HG03342 (cell line): ENCODE data around the gene ZFP30.
"Not testable (repeated sequence)": the region's sequence is repeated elsewhere in the genome, so short reads cannot be mapped to it uniquely, and the experiment has no call there.

Experiments
- ATAC-seq: cut with Tn5 transposase; IDR thresholded peaks from one replicate; pipeline ENCODE4 v1.9.1; 2021; ENCODE audit warnings: mild to moderate bottlenecking, moderate library complexity; ENCODE audit not compliant: unreplicated experiment

The ZFP30 gene

GRCh38 chr19:37655301-37655688 lies at the start of gene ZFP30:
ZFP30 (minus strand) TSS chr19:37655465; CDS start chr19:37647822, 7,643 bp downstream.
- ATAC-seq = peak; percentile 46

DNA sequence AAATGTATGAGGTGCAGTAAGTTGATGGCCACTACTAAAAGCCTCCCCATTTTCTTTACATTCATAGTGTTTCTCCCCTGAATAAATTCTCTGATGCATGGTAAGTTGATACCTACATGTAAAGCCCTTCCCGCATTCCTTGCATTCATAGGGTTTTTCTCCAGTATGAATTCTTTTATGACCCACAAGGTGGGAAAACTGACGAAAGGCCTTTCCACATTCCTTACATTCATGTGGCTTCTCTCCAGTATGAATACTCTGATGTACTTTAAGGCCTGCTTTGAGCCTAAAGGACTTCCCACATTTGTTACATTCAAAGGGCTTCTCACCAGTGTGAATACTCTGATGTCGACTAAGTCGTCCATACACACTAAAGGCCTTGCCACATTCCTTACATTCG lies 43.8 kb upstream of the ZFP30 start:
- no peak for ATAC-seq

GRCh38 chr19:37698216-37698615 lies 43.0 kb upstream of the ZFP30 start:
- no peak for ATAC-seq

DNA sequence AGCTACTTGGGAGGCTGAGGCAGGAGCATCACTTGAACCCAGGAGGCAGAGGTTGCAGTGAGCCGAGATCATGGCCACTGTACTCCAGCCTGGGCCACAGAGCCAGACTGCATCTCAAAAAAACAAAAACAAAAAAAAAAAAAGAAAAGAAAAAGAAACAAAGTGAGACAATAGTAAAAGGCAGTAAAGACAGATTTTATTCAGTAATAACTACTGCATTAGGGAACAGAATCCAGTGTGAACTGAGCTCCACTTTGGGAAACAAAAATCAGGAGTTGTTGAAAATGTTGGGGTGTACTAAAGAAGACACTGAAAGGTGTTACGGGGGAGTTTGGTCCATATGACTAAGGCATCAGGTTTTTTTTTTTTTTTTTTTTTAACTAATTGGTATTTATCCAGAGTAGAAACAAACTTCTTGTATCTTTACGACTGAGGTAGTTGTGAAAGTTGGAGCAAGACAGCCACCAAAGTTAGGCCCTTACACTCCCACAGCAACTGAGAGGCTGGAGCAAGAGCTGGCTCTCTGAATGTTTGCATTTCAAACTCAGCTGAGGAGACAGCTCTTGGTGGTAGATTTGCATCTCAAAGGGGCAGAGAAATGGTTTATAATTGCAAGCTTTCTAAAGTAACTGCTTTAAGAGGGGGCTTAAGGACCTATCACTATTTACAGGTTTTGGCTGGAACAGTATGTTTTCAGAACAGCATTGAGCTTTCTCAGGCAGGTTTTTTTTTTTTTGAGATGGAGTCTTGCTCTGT lies 40.1 kb upstream of the ZFP30 start:
- no peak for ATAC-seq

- ATAC-seq = no peak
Observed at GRCh38 chr19:37692956-37693620, 37.8 kb upstream of the ZFP30 start.

- no peak for ATAC-seq
Observed at GRCh38 chr19:37691881-37692504, 36.7 kb upstream of the ZFP30 start.

GRCh38 chr19:37683520-37683919 lies 28.3 kb upstream of the ZFP30 start:
- no peak for ATAC-seq

DNA sequence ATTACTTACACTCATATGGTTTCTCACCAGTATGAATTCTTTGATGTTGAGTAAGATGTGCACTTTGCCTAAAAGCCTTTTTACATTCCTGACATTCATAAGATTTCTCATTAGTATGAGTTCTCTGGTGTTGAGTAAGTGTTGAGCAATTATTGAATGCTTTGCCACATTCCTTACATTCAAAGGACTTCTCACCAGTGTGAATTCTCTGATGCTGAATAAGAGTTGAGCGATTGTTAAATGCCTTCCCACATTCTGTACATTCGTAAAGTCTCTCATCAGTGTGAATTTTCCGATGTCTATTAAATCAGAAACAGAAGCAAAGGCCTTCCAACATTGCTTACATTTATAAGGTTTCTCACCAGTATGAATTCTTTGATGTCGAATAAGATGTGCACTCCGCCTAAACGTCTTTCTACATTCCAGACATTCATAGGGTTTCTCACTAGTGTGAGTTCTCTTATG lies 14.2 kb upstream of the ZFP30 start:
- no peak for ATAC-seq

DNA sequence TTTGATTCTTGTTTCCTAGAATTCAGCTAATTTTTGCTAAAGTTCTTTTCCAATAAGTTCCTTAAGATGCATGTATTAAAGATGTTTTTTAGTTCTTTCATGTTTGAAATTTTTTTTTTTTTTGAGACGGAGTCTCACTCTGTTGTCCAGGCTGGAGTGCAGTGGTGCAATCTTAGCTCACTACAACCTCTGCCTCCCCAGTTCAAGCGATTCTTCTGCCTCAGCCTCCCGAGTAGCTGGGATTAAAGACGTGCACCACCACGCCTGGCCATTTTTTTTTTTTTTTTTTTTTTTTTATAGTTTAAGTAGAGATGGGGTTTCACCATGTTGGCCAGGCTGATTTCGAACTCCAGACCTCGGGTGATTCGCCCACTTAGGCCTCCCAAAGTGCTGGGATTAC lies 1.9 kb upstream of the ZFP30 start:
- not testable (repeated sequence) for ATAC-seq

DNA sequence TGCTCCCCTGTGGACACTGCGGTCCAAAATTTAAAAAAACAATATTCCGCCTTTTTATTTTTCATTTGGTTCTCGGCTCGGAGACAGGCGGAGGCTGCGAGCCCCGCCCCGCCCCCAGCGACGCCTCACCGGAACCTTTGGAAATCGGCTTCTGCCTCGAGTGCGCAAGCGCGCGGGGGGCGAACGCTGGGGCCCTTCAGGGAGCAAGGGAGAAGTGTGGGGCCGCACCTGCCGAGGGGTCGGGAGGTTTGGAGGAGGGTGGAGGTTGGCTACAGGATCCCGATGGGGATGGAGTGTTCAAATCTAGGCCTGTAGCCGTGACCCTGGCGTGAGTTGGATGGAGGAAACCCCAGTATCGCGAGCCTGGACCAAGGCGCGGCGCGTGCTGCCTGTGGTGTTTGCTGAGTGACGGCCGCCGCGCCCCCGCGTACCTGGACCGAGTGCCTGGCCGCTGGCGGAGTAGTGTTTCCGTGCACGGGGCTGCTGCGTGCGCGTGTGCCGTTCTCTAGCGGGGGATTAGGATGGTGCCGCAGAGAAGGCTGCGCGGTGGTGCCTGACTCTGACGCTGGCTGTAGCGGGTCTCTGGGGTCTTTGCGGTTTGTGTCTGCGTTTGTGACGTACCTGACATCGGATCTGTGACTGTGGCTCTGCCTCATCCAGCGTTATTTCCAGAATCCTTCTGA lies 565 bp upstream of the ZFP30 start:
- ATAC-seq = peak; percentile 57

DNA sequence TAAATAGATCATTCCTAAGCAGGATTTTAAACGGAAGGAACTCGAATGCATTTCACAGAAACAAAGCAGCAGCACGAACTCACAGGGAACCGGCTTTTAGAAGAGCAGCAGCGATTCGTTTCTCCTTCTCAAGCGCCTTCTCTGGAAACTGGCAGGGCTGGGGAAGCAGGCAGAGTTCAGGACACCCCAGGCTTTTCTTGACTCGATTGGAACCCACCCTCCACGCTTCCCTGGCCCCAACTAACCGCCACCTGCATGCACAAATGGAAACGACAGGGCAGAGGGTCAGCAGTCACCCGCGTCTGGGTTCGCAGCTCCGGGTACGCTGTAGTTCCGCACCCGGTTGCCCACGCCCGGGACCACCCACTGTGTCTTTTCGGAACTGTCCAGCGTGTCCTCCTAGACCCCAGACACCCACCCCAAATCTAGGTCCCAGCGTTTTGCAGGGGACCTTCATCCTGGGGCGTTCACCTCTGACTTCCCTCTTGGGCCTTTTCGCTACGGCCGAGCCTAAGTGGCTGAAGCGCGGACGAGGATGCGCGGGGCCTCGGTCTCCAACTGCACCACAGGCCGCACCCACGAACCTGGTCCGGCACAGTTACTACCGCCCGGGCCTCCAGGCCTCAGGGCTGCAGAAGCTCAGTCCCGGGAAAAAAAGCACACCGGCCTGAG lies 500 bp downstream of the ZFP30 start:
- peak; percentile 36 for ATAC-seq

- no peak for ATAC-seq
Observed at GRCh38 chr19:37654118-37654517, 1.1 kb downstream of the ZFP30 start.

DNA sequence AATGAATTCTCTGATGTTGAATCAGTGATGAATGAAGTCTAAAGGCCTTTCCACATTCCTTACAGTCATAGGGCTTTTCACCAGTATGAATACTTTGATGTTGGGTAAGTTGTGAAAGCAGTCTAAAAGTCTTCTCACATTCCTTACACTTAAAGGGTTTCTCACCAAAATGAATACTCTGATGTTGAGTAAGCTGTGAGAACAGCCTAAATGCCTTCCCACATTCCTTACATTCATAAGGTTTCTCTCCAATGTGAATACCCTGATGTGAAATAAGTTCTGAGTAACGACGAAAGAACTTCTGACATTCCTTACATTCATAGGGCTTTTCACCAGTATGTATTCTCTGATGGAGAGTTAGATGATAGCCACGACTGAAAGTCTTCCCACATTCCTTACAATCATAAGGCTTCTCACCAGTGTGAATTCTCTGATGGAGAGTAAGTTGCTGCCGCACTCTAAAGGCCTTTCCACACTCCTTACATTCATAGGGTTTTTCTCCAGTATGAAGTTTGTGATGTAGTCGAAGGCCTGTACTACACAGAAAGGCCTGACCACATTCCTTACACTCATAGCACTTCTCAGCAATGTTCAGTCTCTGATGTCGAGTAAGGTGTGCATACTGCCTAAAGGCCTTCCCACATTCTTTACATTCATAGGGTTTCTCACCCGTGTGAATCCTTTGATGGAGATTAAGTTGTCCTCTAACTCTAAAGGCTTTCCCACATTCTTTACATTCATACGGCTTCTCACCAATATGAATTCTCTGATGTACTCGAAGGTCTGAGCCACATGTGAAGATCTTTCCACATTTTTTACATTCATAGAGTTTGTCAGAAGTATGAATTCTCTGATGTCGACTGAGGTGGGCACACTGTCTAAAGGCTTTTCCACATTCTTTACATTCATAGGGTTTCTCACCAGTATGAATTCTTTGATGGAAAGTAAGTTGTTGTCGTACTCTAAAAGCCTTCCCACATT lies 19.9 kb downstream of the ZFP30 start:
- ATAC-seq = no peak

GRCh38 chr19:37594982-37595382 lies 60.3 kb downstream of the ZFP30 start:
- ATAC-seq = peak; percentile 28

DNA sequence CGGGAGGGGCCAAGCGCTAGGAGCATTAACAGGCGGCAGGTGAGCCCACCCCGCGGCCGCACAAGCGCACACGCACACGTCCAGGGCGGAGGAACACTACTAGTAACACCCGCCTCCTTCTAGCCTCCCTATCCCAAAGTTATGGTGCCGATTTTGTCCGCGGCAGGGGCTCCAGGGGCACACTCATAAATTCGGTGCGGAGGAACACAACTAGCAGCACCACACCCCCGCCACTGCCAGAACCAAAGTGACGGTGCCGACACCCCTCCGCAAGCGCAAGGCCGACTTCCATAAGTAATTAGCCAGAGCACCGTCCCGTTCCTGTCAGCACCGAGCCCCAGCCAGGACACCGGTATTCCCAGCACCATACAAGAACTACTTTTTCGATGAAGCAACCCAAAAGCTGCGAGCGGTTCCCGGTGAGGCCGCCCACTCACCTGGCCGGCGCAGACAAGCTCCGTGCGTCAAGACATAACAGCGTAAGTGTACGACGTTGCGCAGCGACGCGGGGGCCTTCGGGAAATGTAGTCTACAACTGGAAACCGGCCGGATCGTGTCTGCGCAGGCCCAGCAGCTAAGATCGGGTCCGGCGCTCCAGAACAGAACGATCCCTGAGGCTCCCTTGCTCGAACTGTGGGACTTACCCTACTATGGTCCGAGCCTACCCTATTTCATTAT lies 60.8 kb downstream of the ZFP30 start, which contains the start of the genes ZNF540 and ZNF571:
ZNF540 (plus strand) TSS at position 573 of the 678 bp plus-strand sequence. CDS start 3,572 bp downstream, outside the sequence.
ZNF571 (minus strand) TSS at position 489 of the 678 bp plus-strand sequence. CDS start 8,116 bp downstream, outside the sequence.
- ATAC-seq = peak; percentile 97

GRCh38 chr19:37593996-37594303 lies 61.3 kb downstream of the ZFP30 start:
- no peak for ATAC-seq

GRCh38 chr19:37583340-37583739 lies 71.9 kb downstream of the ZFP30 start:
- ATAC-seq = no peak

GRCh38 chr19:37572203-37572602 lies 83.1 kb downstream of the ZFP30 start:
- ATAC-seq = no peak

- no peak for ATAC-seq
Observed at GRCh38 chr19:37565370-37565669, 89.9 kb downstream of the ZFP30 start.
